MM.1S (cell line): ENCODE data around the gene FARP1.

Experiments
- CTCF ChIP-seq: fragments of 300-600 bp; sonication (generic); IDR thresholded peaks from 2 replicates; pipeline ENCODE4 v1.5.1; 2016; ENCODE audit warnings: antibody characterized with exemption, low read length, mixed read lengths
- EZH2 ChIP-seq: fragments of 300-600 bp; sonication (generic); optimal IDR thresholded peaks from 2 replicates; pipeline ENCODE3; 2017; ENCODE audit warnings: low read depth, mild to moderate bottlenecking, antibody characterized with exemption, low read length, mixed read lengths
- EZH2phosphoT487 ChIP-seq: fragments of 300-600 bp; sonication (generic); IDR thresholded peaks from 2 replicates; pipeline ENCODE4 v1.6.1; 2018; ENCODE audit warnings: antibody characterized with exemption, low read length

GRCh38 chr13:98467263-98467985 is 324.5 kb downstream of the FARP1 start:
- TF ChIP-seq CTCF = no peak
- TF ChIP-seq EZH2 = no peak
- TF ChIP-seq EZH2phosphoT487 = no peak
